DND-41 (cell line): ENCODE measurements around the gene HOXA2.

Source experiments
- ATAC-seq: fragments of 200-7000 bp; cut with Tn5 transposase; 3 replicates; pipeline ENCODE4 v1.9.1; 2021; ENCODE audit warnings: low read depth; ENCODE audit not compliant: insufficient read depth
- DNase-seq: peaks from one replicate; pipeline ENCODE4 v3.0.0-alpha.2; 2020
- H2AFZ ChIP-seq: 2 replicates; pipeline ENCODE4 v1.6.0; 2012; ENCODE audit warnings: low read depth, low read length
- H3K27ac ChIP-seq: 2 replicates; pipeline ENCODE4 v1.5.1; 2012; ENCODE audit warnings: low read length, inconsistent platforms
- H3K27me3 ChIP-seq: fragments of 200-600 bp; sonication (generic); 2 replicates; pipeline ENCODE4 v1.6.0; 2012; ENCODE audit warnings: low read length, mild to moderate bottlenecking, inconsistent platforms; ENCODE audit not compliant: insufficient read depth, poor library complexity
- H3K36me3 ChIP-seq: 2 replicates; pipeline ENCODE4 v1.5.1; 2012; ENCODE audit warnings: low read length, inconsistent platforms; ENCODE audit not compliant: insufficient read depth
- H3K4me1 ChIP-seq: 2 replicates; pipeline ENCODE4 v1.5.1; 2012; ENCODE audit warnings: mild to moderate bottlenecking, low read length; ENCODE audit not compliant: insufficient read depth
- H3K4me2 ChIP-seq: 2 replicates; pipeline ENCODE4 v1.6.0; 2012; ENCODE audit warnings: mild to moderate bottlenecking, moderate library complexity, low read length, inconsistent platforms; ENCODE audit not compliant: insufficient read depth
- H3K4me3 ChIP-seq, 2 experiments: fragments of 200-600 bp in 1 of 2; shearing (Covaris generic) in 1 of 2; 2 replicates each; pipeline ENCODE4 v1.5.1; 2012 to 2016; ENCODE audit warnings: inconsistent platforms in 2 of 2, low read length in 2 of 2, mild to moderate bottlenecking in 2 of 2, low read depth in 1 of 2, moderate library complexity in 1 of 2
- H3K79me2 ChIP-seq: 2 replicates; pipeline ENCODE4 v1.6.0; 2012; ENCODE audit warnings: low read length, inconsistent platforms; ENCODE audit not compliant: insufficient read depth
- H3K9ac ChIP-seq: 2 replicates; pipeline ENCODE4 v1.6.0; 2012; ENCODE audit warnings: low read depth, mild to moderate bottlenecking, inconsistent platforms, low read length, moderate library complexity
- H3K9me3 ChIP-seq: 2 replicates; pipeline ENCODE4 v1.5.1; 2012; ENCODE audit warnings: low read length, moderate library complexity, mild to moderate bottlenecking, inconsistent platforms; ENCODE audit not compliant: insufficient read depth, severe bottlenecking
- H4K20me1 ChIP-seq: 2 replicates; pipeline ENCODE4 v1.6.0; 2012; ENCODE audit warnings: low read length; ENCODE audit not compliant: insufficient read depth
- CTCF ChIP-seq: IDR thresholded peaks from 2 replicates; pipeline ENCODE4 v1.5.1; 2012; ENCODE audit warnings: borderline replicate concordance, low read length, moderate library complexity, mild to moderate bottlenecking; ENCODE audit not compliant: poor library complexity, severe bottlenecking; ENCODE audit errors: extremely low read depth
- EZH2 ChIP-seq: IDR thresholded peaks from 3 replicates; pipeline ENCODE4 v1.6.1; 2012; ENCODE audit warnings: borderline replicate concordance, low read depth, mild to moderate bottlenecking, moderate library complexity, low read length, inconsistent platforms; ENCODE audit not compliant: severe bottlenecking

HOXA2 gene

GRCh38 chr7:27053153-27053552 lies 49.3 kb downstream of the HOXA2 start:
- Histone ChIP-seq H2AFZ (no peak overlapping the region), H3K9me3 (no peaks in the 10 kb centered on the region), H3K36me3 (no peaks in the 10 kb centered on the region), H3K27me3 (no peaks in the 10 kb centered on the region), H3K4me1 (no peaks in the 10 kb centered on the region), H4K20me1 (no peaks in the 10 kb centered on the region), H3K27ac (no peak overlapping the region), H3K9ac (no peak overlapping the region), H3K4me2 (no peak overlapping the region), H3K79me2 (no peaks in the 10 kb centered on the region), H3K4me3 (no peak overlapping the region)
- TF ChIP-seq EZH2 = no peak
- TF ChIP-seq CTCF = no peak
- no peak for ATAC-seq
- DNase-seq = no peak

DNA sequence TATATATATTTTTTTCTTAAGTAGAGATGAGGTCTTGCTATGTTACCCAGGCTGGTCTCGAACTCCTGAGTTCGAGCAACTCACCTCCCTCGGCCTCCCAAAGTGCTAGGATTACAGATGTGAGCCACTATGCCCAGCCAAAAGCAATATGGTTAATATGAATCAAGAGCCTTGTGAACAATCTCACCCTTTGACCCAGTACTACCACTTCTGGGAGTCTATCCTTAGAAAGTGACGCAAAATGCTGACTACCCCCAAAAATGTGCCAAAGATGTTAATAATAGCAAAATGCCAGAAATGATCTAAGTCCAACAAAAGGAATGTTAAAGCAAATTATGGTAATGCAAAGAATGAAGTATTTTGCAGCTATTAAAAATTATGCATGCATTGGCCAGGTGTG lies 51.0 kb downstream of the HOXA2 start:
- no peak for ATAC-seq
- Histone ChIP-seq H3K79me2 (no peaks in the 10 kb centered on the region), H3K4me2 (no peak overlapping the region)

More for the DNA sequence above, 51.0 kb downstream of the HOXA2 start:
- Histone ChIP-seq H3K4me3 (no peak overlapping the region), H3K4me1 (no peaks in the 10 kb centered on the region), H3K27me3 (no peaks in the 10 kb centered on the region), H3K36me3 (no peaks in the 10 kb centered on the region), H4K20me1 (no peaks in the 10 kb centered on the region), H3K9me3 (no peaks in the 10 kb centered on the region), H3K27ac (no peak overlapping the region), H2AFZ (no peak overlapping the region), H3K9ac (no peak overlapping the region)
- DNase-seq = no peak
- TF ChIP-seq EZH2 = no peak
- TF ChIP-seq CTCF = no peak
